ENCODE measurements around the gene PTPN7. TPM values are rescaled to one million over a fixed set of nuclear protein-coding genes. Genes with fewer than 3 reads are reported as not detected.

Gene PTPN7
- total RNA-seq, 1 donor from 2014 or later, result not detected

GRCh38 chr1:202187041-202187671, 26.8 kb upstream of the PTPN7 start:
- Histone ChIP-seq H3K27me3 (no peaks in the 10 kb centered on the region), H3K36me3 (no peaks in the 10 kb centered on the region), H3K9me3 (ENCODE audit: low read depth) (no peaks in the 10 kb centered on the region), H2AFZ (replicated peaks) (no peak overlapping the region), H3K9ac (no peak overlapping the region), H4K20me1 (ENCODE audit: low read depth) (no peaks in the 10 kb centered on the region), H3K4me3 (no peak overlapping the region), H3K4me1 (peaks cover 4% of the 10 kb centered on the region), H3F3A (ENCODE audit: low read depth) (peaks cover 4% of the 10 kb centered on the region), H3K79me2 (ENCODE audit: low read depth) (no peaks in the 10 kb centered on the region), H3K4me2 (no peak overlapping the region), H3K27ac (no peak overlapping the region)
- H3K4me1 Mint-ChIP-seq, result peaks cover 12% of the 10 kb centered on the region
- no peaks in the 10 kb centered on the region for H3K9me3 Mint-ChIP-seq
- TF ChIP-seq EZH2phosphoT487 (IDR thresholded peaks at IDR 0.05) (no peak), CTCF (IDR thresholded peaks at IDR 0.05) (no peak), EZH2 (IDR thresholded peaks at IDR 0.05) (no peak)
- no peaks in the 10 kb centered on the region for H3K36me3 Mint-ChIP-seq
- no peak for DNase-seq (ENCODE audit: low spot score)
- H3K4me3 Mint-ChIP-seq, result no peak overlapping the region
- H3K27me3 Mint-ChIP-seq (ENCODE audit: insufficient read depth, low read depth), result peaks cover 11% of the 10 kb centered on the region
- no peak overlapping the region for H3K27ac Mint-ChIP-seq

DNA sequence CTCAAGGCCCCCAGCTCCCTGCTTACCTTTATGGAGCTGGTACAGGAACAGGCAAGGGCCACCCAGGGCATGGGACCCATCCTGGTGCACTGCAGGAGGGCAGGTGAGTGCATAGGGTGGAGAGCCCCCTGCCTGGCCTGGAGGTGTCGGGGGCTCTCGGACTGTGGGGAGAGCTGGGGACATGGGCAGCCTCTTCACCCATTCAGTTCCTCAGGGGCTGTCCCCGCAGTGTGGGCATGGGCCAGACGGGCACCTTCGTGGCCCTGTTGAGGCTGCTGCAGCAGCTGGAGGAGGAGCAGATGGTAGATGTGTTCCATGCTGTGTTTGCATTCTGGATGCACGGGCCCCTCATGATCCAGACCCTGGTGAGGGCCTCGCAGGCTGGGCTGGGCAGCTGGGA, 25.9 kb upstream of the PTPN7 start:
- Histone ChIP-seq H3K9ac (no peak overlapping the region), H3K27ac (no peak overlapping the region), H3K79me2 (ENCODE audit: low read depth) (no peaks in the 10 kb centered on the region), H2AFZ (replicated peaks) (no peak overlapping the region), H3K4me1 (peaks cover 4% of the 10 kb centered on the region), H3K4me3 (no peak overlapping the region), H4K20me1 (ENCODE audit: low read depth) (no peaks in the 10 kb centered on the region), H3K9me3 (ENCODE audit: low read depth) (no peaks in the 10 kb centered on the region), H3K27me3 (no peaks in the 10 kb centered on the region), H3K36me3 (no peaks in the 10 kb centered on the region), H3F3A (ENCODE audit: low read depth) (peaks cover 4% of the 10 kb centered on the region), H3K4me2 (no peak overlapping the region)
- Mint-ChIP-seq H3K4me1 (peaks cover 15% of the 10 kb centered on the region), H3K27me3 (ENCODE audit: insufficient read depth, low read depth) (peaks cover 11% of the 10 kb centered on the region), H3K36me3 (no peaks in the 10 kb centered on the region), H3K27ac (no peak overlapping the region), H3K4me3 (no peak overlapping the region), H3K9me3 (no peaks in the 10 kb centered on the region)
- DNase-seq (ENCODE audit: low spot score), result no peak
- no peak for TF ChIP-seq EZH2 (IDR thresholded peaks at IDR 0.05)
- no peak for TF ChIP-seq EZH2phosphoT487 (IDR thresholded peaks at IDR 0.05)
- no peak for TF ChIP-seq CTCF (IDR thresholded peaks at IDR 0.05)

GRCh38 chr1:202184750-202185460, 24.5 kb upstream of the PTPN7 start:
- H3K27ac ChIP-seq, result no peak overlapping the region
- Mint-ChIP-seq H3K27ac (no peak overlapping the region), H3K9me3 (no peaks in the 10 kb centered on the region), H3K4me1 (peaks cover 15% of the 10 kb centered on the region), H3K27me3 (ENCODE audit: insufficient read depth, low read depth) (peaks cover 10% of the 10 kb centered on the region), H3K4me3 (no peak overlapping the region), H3K36me3 (no peaks in the 10 kb centered on the region)
- peaks cover 4% of the 10 kb centered on the region for H3F3A ChIP-seq (ENCODE audit: low read depth)
- no peaks in the 10 kb centered on the region for H3K36me3 ChIP-seq
- H3K9me3 ChIP-seq (ENCODE audit: low read depth), result no peaks in the 10 kb centered on the region
- no peaks in the 10 kb centered on the region for H3K79me2 ChIP-seq (ENCODE audit: low read depth)
- H2AFZ ChIP-seq (replicated peaks), result no peak overlapping the region
- H4K20me1 ChIP-seq (ENCODE audit: low read depth), result no peaks in the 10 kb centered on the region
- TF ChIP-seq EZH2 (IDR thresholded peaks at IDR 0.05) (no peak), CTCF (IDR thresholded peaks at IDR 0.05) (peak; percentile 95), EZH2phosphoT487 (IDR thresholded peaks at IDR 0.05) (no peak)
- no peak overlapping the region for H3K9ac ChIP-seq
- peak; percentile 96 for DNase-seq (ENCODE audit: low spot score)
- no peaks in the 10 kb centered on the region for H3K27me3 ChIP-seq
- H3K4me1 ChIP-seq, result peaks cover 4% of the 10 kb centered on the region
- H3K4me3 ChIP-seq, result no peak overlapping the region
- H3K4me2 ChIP-seq, result peak overlapping the region; percentile 23

Data from neural progenitor cell (in vitro differentiated cells).